ENCODE measurements around the gene SH2D4B. TPM values are rescaled to one million over a fixed set of nuclear protein-coding genes. Genes with fewer than 3 reads are reported as not detected.

Gene SH2D4B
- total and polyA plus RNA-seq, 2 of the 13 experiments (the other 11 are each of a cell fraction or from before 2014, with no cell fraction given) = not detected

GRCh38 chr10:80579181-80579763, 41.6 kb downstream of the SH2D4B start:
- DNase-seq (ENCODE audit: low spot score) (no peak), FAIRE-seq (no peak), ATAC-seq (no peak)
- Histone ChIP-seq H3K27ac (ENCODE audit: extremely low read length, insufficient read depth, low read length) (no peak overlapping the region), H3K9ac (ENCODE audit: insufficient read depth, low read depth, low read length) (no peak overlapping the region), H3K79me2 (ENCODE audit: insufficient read depth, low read length) (no peaks in the 10 kb centered on the region), H3K4me1 (ENCODE audit: insufficient read depth, low read length) (no peaks in the 10 kb centered on the region), H3K9me3 (ENCODE audit: low read length) (peaks cover 4% of the 10 kb centered on the region; the same call in 1 of the 2 replicates), H3K27me3 (ENCODE audit: control insufficient read depth in 1 of 2, insufficient read depth in 2 of 2, low read length in 2 of 2) (peaks cover 0 to 27% of the 10 kb centered on the region in 2 experiments; a peak in 4 of 5 replicates), H4K20me1 (ENCODE audit: insufficient read depth, low read length) (no peaks in the 10 kb centered on the region), H3K4me3 (replicated peaks in 1 of 3; ENCODE audit: insufficient read depth in 1 of 3, low read depth in 2 of 3, low read length in 3 of 3) (no peak overlapping the region), H3K4me2 (ENCODE audit: low read depth, low read length) (no peak overlapping the region), H3K36me3 (replicated peaks in 1 of 2; ENCODE audit: control insufficient read depth in 1 of 2, insufficient read depth in 2 of 2, low read length in 2 of 2) (no peaks in the 10 kb centered on the region), H2AFZ (ENCODE audit: low read length) (no peak overlapping the region)
- in situ Hi-C loops (cut with HindIII; ENCODE audit: extremely low pct_ligation_motif_present, low pct_unique_long_range_greater_than_20kb) (no loop called here), intact Hi-C loops (cut with micrococcal nuclease; ENCODE audit: unreplicated experiment) (no loop called here)
- 0% methylated on average over 5 of the region's 5 CpGs for WGBS (ENCODE audit: low lambda C conversion rate)
- CTCF ChIA-PET (ENCODE audit: low intra/inter-chr PET ratio, low total read pairs) = no interaction called here
- BruUV-seq (replicated peaks) = no TSS peak
- POLR2A ChIA-PET = no interaction called here
- TF ChIP-seq ZFP36 (IDR thresholded peaks at IDR 0.05; ENCODE audit: borderline replicate concordance, low read depth, low read length, partially characterized antibody) (no peak), ZKSCAN1 (IDR thresholded peaks at IDR 0.05; ENCODE audit: low read length) (no peak), ZNF20 (CRISPR knock-in tag; IDR thresholded peaks at IDR 0.05) (no peak), ELF4 (CRISPR knock-in tag; IDR thresholded peaks at IDR 0.05; ENCODE audit: borderline replicate concordance) (no peak), TCF7 (IDR thresholded peaks at IDR 0.05; ENCODE audit: low read depth) (no peak)
- TF ChIP-seq, protein P1, sequence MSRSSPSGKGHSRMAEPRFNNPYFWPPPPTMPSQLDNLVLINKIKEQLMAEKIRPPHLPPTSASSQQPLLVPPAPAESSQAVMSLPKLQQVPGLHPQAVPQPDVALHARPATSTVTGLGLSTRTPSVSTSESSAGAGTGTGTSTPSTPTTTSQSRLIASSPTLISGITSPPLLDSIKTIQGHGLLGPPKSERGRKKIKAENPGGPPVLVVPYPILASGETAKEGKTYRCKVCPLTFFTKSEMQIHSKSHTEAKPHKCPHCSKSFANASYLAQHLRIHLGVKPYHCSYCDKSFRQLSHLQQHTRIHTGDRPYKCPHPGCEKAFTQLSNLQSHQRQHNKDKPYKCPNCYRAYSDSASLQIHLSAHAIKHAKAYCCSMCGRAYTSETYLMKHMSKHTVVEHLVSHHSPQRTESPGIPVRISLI (CRISPR knock-in tag; IDR thresholded peaks at IDR 0.05; ENCODE audit: borderline replicate concordance) = no peak
- TF ChIP-seq, protein P2, sequence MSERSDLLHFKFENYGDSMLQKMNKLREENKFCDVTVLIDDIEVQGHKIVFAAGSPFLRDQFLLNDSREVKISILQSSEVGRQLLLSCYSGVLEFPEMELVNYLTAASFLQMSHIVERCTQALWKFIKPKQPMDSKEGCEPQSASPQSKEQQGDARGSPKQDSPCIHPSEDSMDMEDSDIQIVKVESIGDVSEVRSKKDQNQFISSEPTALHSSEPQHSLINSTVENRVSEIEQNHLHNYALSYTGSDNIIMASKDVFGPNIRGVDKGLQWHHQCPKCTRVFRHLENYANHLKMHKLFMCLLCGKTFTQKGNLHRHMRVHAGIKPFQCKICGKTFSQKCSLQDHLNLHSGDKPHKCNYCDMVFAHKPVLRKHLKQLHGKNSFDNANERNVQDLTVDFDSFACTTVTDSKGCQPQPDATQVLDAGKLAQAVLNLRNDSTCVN (CRISPR knock-in tag; IDR thresholded peaks at IDR 0.05; ENCODE audit: borderline replicate concordance) = no peak

All from HepG2 (cell line).